Glutamatergic neuron (in vitro differentiated cells): ENCODE data around the gene TCN1. TPM values are rescaled to one million over a fixed set of nuclear protein-coding genes. Genes with fewer than 3 reads are reported as not detected.
"Not testable (repeated sequence)": the region's sequence is repeated elsewhere in the genome, so short reads cannot be mapped to it uniquely, and the experiment has no call there.

Experiments used
- DNase-seq: peaks from one replicate; pipeline ENCODE4 v3.0.0; 2022
- H3K27ac Mint-ChIP-seq: one replicate; pipeline ENCODE4 v1.8.0; 2020; ENCODE audit warnings: mild to moderate bottlenecking, mixed read lengths, inconsistent platforms; ENCODE audit not compliant: unreplicated experiment
- H3K27me3 Mint-ChIP-seq: one replicate; pipeline ENCODE4 v1.8.0; 2020; ENCODE audit warnings: mild to moderate bottlenecking, moderate library complexity, mixed read lengths, inconsistent platforms; ENCODE audit not compliant: unreplicated experiment
- H3K36me3 Mint-ChIP-seq: one replicate; pipeline ENCODE4 v1.8.0; 2020; ENCODE audit warnings: mild to moderate bottlenecking, mixed read lengths, inconsistent platforms; ENCODE audit not compliant: unreplicated experiment
- H3K4me1 Mint-ChIP-seq: one replicate; pipeline ENCODE4 v1.8.0; 2020; ENCODE audit warnings: mild to moderate bottlenecking, low read depth, mixed read lengths, inconsistent platforms; ENCODE audit not compliant: unreplicated experiment
- H3K4me3 Mint-ChIP-seq: one replicate; pipeline ENCODE4 v1.8.0; 2020; ENCODE audit warnings: mild to moderate bottlenecking, mixed read lengths, inconsistent platforms; ENCODE audit not compliant: unreplicated experiment
- H3K9me3 Mint-ChIP-seq: one replicate; pipeline ENCODE4 v1.8.0; 2020; ENCODE audit warnings: mild to moderate bottlenecking, moderate library complexity, mixed read lengths, inconsistent platforms; ENCODE audit not compliant: unreplicated experiment
- long read RNA-seq: library from polyadenylated mRNA; unstranded; transcript quantifications from one replicate; pipeline ENCODE4 v2.0.0, GENCODE V29; 2020; ENCODE audit not compliant: unreplicated experiment
- total RNA-seq: library from RNA; stranded (reverse); fragmentation: NEBNext Ultra II Directional; extraction: Animal tissue kit (Norgen Biotek cat#: 25700); gene quantifications from one replicate; pipeline ENCODE4 v1.2.1, GENCODE V29; 2021; ENCODE audit not compliant: unreplicated experiment
- TF ChIP-seq, protein P1 (sequence below): fragments of 200-600 bp; sonication (generic); IDR thresholded peaks from one replicate; pipeline ENCODE4 v1.5.0; 2021; ENCODE audit not compliant: partially characterized antibody, unreplicated experiment

Gene TCN1
- total RNA-seq: not detected
- long read RNA-seq: 0 reads

DNA sequence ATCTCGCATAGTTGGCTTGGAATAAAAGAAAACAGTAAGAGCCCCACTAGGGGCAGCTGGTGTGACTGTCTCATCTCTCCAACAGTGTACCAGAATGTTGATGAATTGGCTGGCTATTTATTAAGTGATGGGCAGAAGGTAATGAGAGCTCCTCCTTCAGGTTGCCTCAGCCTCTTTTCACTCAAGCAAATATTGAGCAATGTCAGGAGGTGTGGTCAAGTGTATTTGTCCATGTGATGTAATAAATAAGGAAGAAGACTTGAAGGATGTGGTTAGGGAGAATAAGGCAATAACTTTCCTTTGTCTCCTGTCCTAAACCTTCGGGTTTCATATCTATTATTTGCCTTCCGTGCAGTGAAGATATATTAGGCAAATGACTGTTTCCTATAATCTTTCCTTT is at the start of gene TCN1:
TSS of gene TCN1 (minus strand) at position 91 of the 400 bp plus-strand sequence. CDS start at position 74, 17 bp downstream.
- no peaks in the 10 kb centered on the region for H3K4me1 Mint-ChIP-seq
- H3K27me3 Mint-ChIP-seq: no peaks in the 10 kb centered on the region
- no peaks in the 10 kb centered on the region for H3K9me3 Mint-ChIP-seq
- H3K27ac Mint-ChIP-seq: no peak within 1 kb of the TSS
- H3K4me3 Mint-ChIP-seq: no peak within 1 kb of the TSS
- no peaks in the 10 kb centered on the region for H3K36me3 Mint-ChIP-seq
- no peak for DNase-seq
- TF ChIP-seq, protein P1, sequence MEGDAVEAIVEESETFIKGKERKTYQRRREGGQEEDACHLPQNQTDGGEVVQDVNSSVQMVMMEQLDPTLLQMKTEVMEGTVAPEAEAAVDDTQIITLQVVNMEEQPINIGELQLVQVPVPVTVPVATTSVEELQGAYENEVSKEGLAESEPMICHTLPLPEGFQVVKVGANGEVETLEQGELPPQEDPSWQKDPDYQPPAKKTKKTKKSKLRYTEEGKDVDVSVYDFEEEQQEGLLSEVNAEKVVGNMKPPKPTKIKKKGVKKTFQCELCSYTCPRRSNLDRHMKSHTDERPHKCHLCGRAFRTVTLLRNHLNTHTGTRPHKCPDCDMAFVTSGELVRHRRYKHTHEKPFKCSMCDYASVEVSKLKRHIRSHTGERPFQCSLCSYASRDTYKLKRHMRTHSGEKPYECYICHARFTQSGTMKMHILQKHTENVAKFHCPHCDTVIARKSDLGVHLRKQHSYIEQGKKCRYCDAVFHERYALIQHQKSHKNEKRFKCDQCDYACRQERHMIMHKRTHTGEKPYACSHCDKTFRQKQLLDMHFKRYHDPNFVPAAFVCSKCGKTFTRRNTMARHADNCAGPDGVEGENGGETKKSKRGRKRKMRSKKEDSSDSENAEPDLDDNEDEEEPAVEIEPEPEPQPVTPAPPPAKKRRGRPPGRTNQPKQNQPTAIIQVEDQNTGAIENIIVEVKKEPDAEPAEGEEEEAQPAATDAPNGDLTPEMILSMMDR: no peak

DNA sequence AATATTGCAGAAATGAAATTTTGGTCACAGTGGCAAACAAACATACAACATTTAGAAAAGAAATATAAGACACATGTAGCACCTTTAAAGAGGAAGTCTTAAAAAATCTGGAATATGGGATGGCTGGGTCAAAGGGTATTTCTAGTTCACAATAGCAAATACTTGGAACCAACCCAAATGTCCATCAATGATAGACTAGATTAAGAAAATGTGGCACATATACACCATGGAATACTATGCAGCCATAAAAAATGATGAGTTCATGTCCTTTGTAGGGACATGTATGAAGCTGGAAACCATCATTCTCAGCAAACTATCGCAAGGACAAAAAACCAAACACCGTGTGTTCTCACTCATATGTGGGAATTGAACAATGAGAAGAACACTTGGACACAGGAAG is 37.3 kb upstream of the TCN1 start:
- not testable (repeated sequence) for H3K36me3 Mint-ChIP-seq, H3K27me3 Mint-ChIP-seq, DNase-seq, H3K27ac Mint-ChIP-seq, H3K4me1 Mint-ChIP-seq, H3K4me3 Mint-ChIP-seq, H3K9me3 Mint-ChIP-seq

DNA sequence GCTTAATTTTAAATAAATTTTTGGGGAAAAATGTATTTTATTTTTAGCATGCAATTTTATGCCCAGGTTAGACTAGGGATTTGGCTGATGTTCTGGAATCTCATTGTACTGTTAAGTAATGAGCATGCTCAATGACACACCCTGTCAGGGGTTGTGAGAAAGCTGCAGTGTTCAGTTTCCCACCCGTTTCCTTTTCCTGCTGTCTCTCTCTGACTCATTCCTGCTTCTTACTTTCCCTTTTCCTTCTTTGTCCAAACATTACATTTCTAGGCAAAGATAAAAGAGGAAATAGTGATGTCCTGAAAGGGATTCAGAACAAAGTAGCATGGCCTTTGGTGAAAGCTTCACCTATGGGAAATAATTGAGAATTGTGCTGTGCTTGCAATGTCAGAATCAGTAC is 35.0 kb upstream of the TCN1 start:
- H3K9me3 Mint-ChIP-seq: peaks cover 1% of the 10 kb centered on the region
- no peaks in the 10 kb centered on the region for H3K27me3 Mint-ChIP-seq
- H3K27ac Mint-ChIP-seq: no peak overlapping the region

GRCh38 chr11:59900366-59901126 is 34.3 kb upstream of the TCN1 start:
- TF ChIP-seq, protein P1: no peak
- Mint-ChIP-seq H3K36me3 (no peaks in the 10 kb centered on the region), H3K4me3 (no peak overlapping the region), H3K27ac (no peak overlapping the region), H3K27me3 (no peaks in the 10 kb centered on the region), H3K9me3 (peaks cover 1% of the 10 kb centered on the region), H3K4me1 (no peaks in the 10 kb centered on the region)
- DNase-seq: no peak

More for the DNA sequence above, 35.0 kb upstream of the TCN1 start:
- no peak overlapping the region for H3K4me3 Mint-ChIP-seq
- TF ChIP-seq, protein P1: no peak
- DNase-seq: no peak
- H3K4me1 Mint-ChIP-seq: no peaks in the 10 kb centered on the region
- H3K36me3 Mint-ChIP-seq: no peaks in the 10 kb centered on the region

GRCh38 chr11:59899532-59899931 is 33.2 kb upstream of the TCN1 start:
- Mint-ChIP-seq H3K27me3 (no peaks in the 10 kb centered on the region), H3K4me3 (no peak overlapping the region), H3K27ac (no peak overlapping the region), H3K9me3 (peaks cover 1% of the 10 kb centered on the region), H3K36me3 (no peaks in the 10 kb centered on the region), H3K4me1 (no peaks in the 10 kb centered on the region)
- DNase-seq: no peak
- TF ChIP-seq, protein P1: no peak
